ENCODE results near the gene TMEM44.
A peak's percentile ranks its signal among the peaks of the same experiment; 100 is the strongest.

The TMEM44 gene

DNA sequence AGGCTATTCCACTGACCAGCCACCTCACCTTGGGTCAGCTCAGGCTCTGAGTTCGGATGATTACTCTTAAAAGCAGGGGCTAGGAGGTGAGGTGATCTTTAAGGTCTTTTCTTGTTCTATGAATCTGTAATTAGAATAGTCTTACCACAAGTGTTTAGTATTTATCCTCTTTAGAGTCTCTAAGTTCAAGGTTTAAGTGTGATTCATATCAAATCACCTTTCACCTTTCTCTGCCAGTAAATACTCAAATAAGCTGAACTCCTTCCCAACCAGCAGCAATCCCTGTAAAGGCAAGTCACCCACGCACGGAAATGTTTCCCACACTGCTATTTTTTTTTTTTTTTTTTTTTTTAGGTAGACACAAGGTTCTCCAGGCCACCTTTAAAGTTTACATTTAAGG, 14.5 kb upstream of the TMEM44 start:
- DNase-seq (ENCODE audit: low spot score), result no peak
- TF ChIP-seq, protein P1, sequence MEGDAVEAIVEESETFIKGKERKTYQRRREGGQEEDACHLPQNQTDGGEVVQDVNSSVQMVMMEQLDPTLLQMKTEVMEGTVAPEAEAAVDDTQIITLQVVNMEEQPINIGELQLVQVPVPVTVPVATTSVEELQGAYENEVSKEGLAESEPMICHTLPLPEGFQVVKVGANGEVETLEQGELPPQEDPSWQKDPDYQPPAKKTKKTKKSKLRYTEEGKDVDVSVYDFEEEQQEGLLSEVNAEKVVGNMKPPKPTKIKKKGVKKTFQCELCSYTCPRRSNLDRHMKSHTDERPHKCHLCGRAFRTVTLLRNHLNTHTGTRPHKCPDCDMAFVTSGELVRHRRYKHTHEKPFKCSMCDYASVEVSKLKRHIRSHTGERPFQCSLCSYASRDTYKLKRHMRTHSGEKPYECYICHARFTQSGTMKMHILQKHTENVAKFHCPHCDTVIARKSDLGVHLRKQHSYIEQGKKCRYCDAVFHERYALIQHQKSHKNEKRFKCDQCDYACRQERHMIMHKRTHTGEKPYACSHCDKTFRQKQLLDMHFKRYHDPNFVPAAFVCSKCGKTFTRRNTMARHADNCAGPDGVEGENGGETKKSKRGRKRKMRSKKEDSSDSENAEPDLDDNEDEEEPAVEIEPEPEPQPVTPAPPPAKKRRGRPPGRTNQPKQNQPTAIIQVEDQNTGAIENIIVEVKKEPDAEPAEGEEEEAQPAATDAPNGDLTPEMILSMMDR (IDR thresholded peaks at IDR 0.05), result no peak
- Histone ChIP-seq H3K4me3 (no peak overlapping the region), H3K27ac (no peak overlapping the region)

DNA sequence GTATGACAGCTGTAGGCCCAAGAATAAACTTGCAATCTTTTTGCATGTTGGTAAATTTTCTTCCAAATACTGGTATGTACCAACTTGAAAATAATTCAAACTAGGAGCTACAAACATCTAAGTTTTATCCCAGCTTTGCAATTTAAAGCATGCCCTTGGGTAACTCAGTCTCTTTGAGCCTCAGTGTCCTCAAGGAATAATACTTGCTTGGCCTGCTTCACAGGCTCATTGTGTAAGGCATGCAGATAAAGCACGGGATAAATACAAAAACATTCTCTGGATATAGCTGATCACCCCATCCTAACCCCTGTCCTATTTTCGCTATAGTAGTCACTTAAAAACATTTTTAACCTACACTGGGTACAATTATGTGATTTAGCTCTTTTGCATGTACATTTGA, 9.6 kb upstream of the TMEM44 start:
- Histone ChIP-seq H3K4me3 (no peak overlapping the region), H3K27ac (no peak overlapping the region)
- TF ChIP-seq, protein P1 (IDR thresholded peaks at IDR 0.05), result no peak
- no peak for DNase-seq (ENCODE audit: low spot score)

DNA sequence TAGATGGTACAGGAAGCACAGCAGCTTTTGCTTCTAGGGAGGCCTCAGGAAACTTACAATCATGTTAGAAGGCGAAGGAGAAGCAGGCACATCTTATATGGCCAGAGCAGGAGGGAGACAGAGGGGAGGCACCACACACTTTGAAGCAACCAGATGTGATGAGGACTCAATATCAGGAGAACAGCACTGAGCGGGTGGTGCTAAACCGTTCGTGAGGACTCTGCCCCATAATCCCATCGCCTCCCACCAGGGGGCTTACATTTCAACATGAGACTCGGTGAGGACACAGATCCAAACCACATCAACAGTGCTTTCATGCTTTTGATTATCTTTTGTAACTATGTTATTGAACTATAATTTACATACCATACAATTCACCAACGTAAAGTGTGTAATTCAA, 7.6 kb upstream of the TMEM44 start:
- Histone ChIP-seq H3K4me3 (no peak overlapping the region), H3K27ac (peak overlapping the region in 1 of 2 donors; percentile 61)
- DNase-seq (ENCODE audit: low spot score), result no peak
- TF ChIP-seq, protein P1 (IDR thresholded peaks at IDR 0.05), result no peak

DNA sequence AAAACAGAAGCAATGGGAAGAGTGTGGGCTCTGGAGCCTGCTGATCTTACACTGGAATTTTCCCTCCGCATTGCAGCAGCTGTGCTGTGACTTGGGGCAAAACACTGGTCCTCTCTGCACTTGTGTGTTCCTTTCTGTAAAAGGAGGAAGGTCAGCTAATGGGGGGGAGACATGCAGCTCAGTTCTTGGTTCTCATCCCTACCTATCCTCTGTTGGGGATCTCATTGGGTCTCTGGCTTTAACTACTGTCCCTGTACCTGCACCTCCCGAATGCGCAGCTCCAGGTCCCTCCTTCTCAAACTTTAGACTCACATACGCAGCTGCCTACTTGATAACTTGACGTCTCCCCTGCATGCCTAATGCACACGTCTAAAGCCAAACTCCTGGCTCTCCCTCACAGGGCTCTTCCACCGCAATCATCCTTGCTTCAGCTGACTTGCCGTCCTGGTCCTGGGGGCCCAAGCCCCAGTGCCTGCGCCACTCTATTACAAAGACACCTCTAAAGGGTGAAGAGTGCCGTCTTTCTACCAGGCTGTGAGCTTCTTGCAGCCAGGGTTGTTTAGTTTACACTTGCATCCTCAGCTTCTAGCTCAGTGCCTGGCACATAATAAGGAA, 5.9 kb upstream of the TMEM44 start:
- H3K4me3 ChIP-seq, result no peak overlapping the region
- no peak overlapping the region for H3K27ac ChIP-seq
- TF ChIP-seq, protein P1 (IDR thresholded peaks at IDR 0.05), result no peak

DNA sequence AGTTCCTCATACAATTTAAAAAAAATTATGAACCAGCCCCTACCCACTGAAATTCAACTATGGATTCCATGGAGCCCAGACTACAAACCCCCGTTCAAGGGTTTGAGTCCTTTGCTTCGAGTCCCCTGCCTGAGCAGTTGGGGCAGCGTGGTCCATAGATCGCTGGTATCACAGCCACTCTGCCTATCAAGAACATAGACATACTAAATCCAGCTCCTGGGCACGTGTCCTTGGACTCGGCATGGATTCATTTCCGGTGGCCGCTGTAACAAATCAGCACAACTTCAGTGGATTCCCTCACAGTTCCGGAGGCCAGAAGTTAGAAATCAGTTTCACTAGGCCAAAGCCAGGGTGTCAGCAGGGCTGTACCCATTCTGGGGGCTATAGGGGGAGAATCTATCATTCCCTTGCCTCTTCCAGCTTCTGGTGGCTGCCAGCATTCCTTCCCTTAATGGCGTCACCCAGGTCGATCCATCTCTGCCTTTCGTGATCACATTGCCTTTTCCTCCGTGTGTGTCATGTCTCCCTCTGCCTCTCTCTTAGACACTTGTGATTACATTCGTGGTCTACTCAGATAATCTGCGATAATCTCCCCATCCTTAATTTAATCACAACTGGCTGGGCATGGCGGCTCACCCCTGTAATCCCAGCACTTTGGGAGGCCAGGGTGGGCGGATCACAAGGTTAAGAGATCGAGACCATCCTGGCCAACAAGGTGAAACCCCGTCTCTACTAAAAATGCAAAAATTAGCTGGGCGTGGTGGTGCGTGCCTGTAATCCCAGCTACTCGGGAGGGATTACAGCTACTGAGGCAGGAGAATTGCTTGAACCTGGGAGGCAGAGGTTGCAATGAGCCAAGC, 4.6 kb upstream of the TMEM44 start:
- no peak for DNase-seq (ENCODE audit: low spot score)
- Histone ChIP-seq H3K27ac (no peak overlapping the region), H3K4me3 (no peak overlapping the region)
- TF ChIP-seq, protein P1 (IDR thresholded peaks at IDR 0.05), result no peak

More for the DNA sequence above, 5.9 kb upstream of the TMEM44 start:
- DNase-seq (ENCODE audit: low spot score), result peak; percentile 55

DNA sequence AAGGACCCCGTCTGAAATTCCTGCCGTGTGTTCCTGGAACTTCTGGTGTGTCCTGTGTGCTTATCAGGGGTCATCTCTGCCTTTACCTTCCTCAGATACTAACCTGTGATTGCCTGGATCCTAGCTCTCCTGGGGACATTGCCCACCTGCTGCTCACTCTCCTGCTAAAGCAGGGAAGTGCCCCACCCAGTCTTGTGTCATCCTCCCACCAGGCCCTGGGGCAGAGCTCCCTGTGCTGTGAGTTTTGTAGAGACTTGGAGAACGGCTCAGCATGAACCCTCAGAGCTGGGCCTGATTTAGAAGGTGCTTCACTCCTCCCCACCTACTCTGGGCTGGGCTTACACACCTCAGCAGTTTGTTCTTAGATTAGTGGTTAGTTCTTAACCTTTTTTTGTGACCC, 3.8 kb upstream of the TMEM44 start:
- H3K27ac ChIP-seq, result no peak overlapping the region
- DNase-seq (ENCODE audit: low spot score), result no peak
- TF ChIP-seq, protein P1 (IDR thresholded peaks at IDR 0.05), result no peak
- no peak overlapping the region for H3K4me3 ChIP-seq
